Caco-2 (cell line): ENCODE measurements around the gene NPHS2. TPM values are rescaled to one million over a fixed set of nuclear protein-coding genes. Genes with fewer than 3 reads are reported as not detected.

Experiments used
- BruUV-seq: library from RNA; stranded (reverse); fragments of 400-500 nt; replicated peaks from 2 replicates; lab custom pipeline; 2021; lab: Mats Ljungman, UMichigan
- CTCF ChIA-PET: fragments of 300-600 bp; sonication (Branson Sonifier 250); formaldehyde crosslinking; loops from one replicate; lab custom pipeline; 2022; ENCODE audit warnings: antibody characterized with exemption; lab: Charles Lee
- POLR2A ChIA-PET: fragments of 300-600 bp; sonication (Branson Sonifier 250); formaldehyde crosslinking; loops from one replicate; lab custom pipeline; 2022; ENCODE audit warnings: antibody characterized with exemption; lab: Charles Lee
- DNase-seq, 2 experiments: peaks; one replicate each; pipeline versions ENCODE4 v3.0.0 to v3.0.0-alpha.2; 2020 to 2022
- H3K27me3 ChIP-seq: replicated peaks from 2 replicates; pipeline ENCODE4 v1.6.0; 2011; ENCODE audit warnings: low read length; ENCODE audit not compliant: control insufficient read depth, insufficient read depth
- H3K36me3 ChIP-seq: 2 replicates; pipeline ENCODE4 v1.5.1; 2011; ENCODE audit warnings: low read length; ENCODE audit not compliant: control insufficient read depth, insufficient read depth
- H3K4me1 ChIP-seq: fragments of 250-450 bp; sonication (Bioruptor Pico); 2 replicates; pipeline ENCODE4 v1.5.1; 2020; ENCODE audit warnings: mild to moderate bottlenecking
- H3K4me3 ChIP-seq: 2 replicates; pipeline ENCODE4 v1.5.1; 2011; ENCODE audit warnings: low read depth, mild to moderate bottlenecking, control low read depth, low read length
- H3K9me3 ChIP-seq: fragments of 250-450 bp; sonication (Bioruptor Pico); 2 replicates; pipeline ENCODE4 v1.5.1; 2020; ENCODE audit warnings: mild to moderate bottlenecking, moderate library complexity
- H3K27ac Mint-ChIP-seq: one replicate; pipeline ENCODE4 v1.8.0; 2022; ENCODE audit warnings: mixed read lengths; ENCODE audit not compliant: unreplicated experiment
- H3K27me3 Mint-ChIP-seq: one replicate; pipeline ENCODE4 v1.8.0; 2022; ENCODE audit warnings: mixed read lengths; ENCODE audit not compliant: insufficient read depth, unreplicated experiment
- H3K36me3 Mint-ChIP-seq: one replicate; pipeline ENCODE4 v1.8.0; 2022; ENCODE audit warnings: mild to moderate bottlenecking, mixed read lengths; ENCODE audit not compliant: insufficient read depth, unreplicated experiment
- H3K4me1 Mint-ChIP-seq: one replicate; pipeline ENCODE4 v1.8.0; 2022; ENCODE audit warnings: low read depth, mixed read lengths; ENCODE audit not compliant: unreplicated experiment
- H3K4me3 Mint-ChIP-seq: one replicate; pipeline ENCODE4 v1.8.0; 2022; ENCODE audit warnings: mild to moderate bottlenecking, moderate library complexity, mixed read lengths; ENCODE audit not compliant: unreplicated experiment
- H3K9me3 Mint-ChIP-seq: one replicate; pipeline ENCODE4 v1.8.0; 2022; ENCODE audit warnings: mixed read lengths; ENCODE audit not compliant: unreplicated experiment
- CTCF ChIP-seq, 2 experiments: fragments of 200-600 bp in 1 of 2; IDR thresholded peaks; 1 replicate in 1 of 2; 2 replicates in 1 of 2; pipeline versions ENCODE4 v1.5.1 to v1.8.0; 2011 to 2022; ENCODE audit warnings: antibody characterized with exemption in 1 of 2, control low read depth in 1 of 2, inconsistent platforms in 1 of 2, low read depth in 1 of 2, low read length in 1 of 2, mild to moderate bottlenecking in 1 of 2, moderate library complexity in 1 of 2; ENCODE audit not compliant: insufficient read depth in 1 of 2, severe bottlenecking in 1 of 2, unreplicated experiment in 1 of 2
- intact Hi-C: fragments of 100-400 bp; cut with micrococcal nuclease; formaldehyde crosslinking; loops from one replicate; pipeline ENCODE4 v1.10.0; 2022; ENCODE audit not compliant: unreplicated experiment
- total RNA-seq: library from RNA; stranded (reverse); gene quantifications from 2 replicates; pipeline ENCODE4 v1.2.3, GENCODE V29; 2022

The NPHS2 gene
- total RNA-seq, 1 experiment from 2014 or later = not detected

- intact Hi-C loops = no loop called here
- ChIA-PET CTCF (no interaction called here), POLR2A (no interaction called here)
- H3K36me3 Mint-ChIP-seq = no peaks in the 10 kb centered on the region
- Histone ChIP-seq H3K36me3 (no peaks in the 10 kb centered on the region), H3K4me1 (peaks cover 7% of the 10 kb centered on the region; the same call in 1 of the 2 replicates), H3K4me3 (no peak overlapping the region), H3K9me3 (no peaks in the 10 kb centered on the region), H3K27me3 (no peaks in the 10 kb centered on the region)
- H3K27ac Mint-ChIP-seq = no peak overlapping the region
- no peaks in the 10 kb centered on the region for H3K9me3 Mint-ChIP-seq
- no peak for DNase-seq
- TF ChIP-seq CTCF (IDR thresholded peaks at IDR 0.05; ENCODE audit: insufficient read depth in 1 of 2, low read depth in 1 of 2, low read length in 1 of 2, severe bottlenecking in 1 of 2, unreplicated experiment in 1 of 2) = no peak
- H3K4me3 Mint-ChIP-seq = no peak overlapping the region
- no TSS peak for BruUV-seq
- no peaks in the 10 kb centered on the region for H3K4me1 Mint-ChIP-seq
- H3K27me3 Mint-ChIP-seq = peaks cover 5% of the 10 kb centered on the region
Observed at GRCh38 chr1:179545321-179545720, 30.4 kb downstream of the NPHS2 start.

GRCh38 chr1:179541774-179542173 lies 34.0 kb downstream of the NPHS2 start:
- ChIA-PET CTCF (no interaction called here), POLR2A (no interaction called here)
- no TSS peak for BruUV-seq

GRCh38 chr1:179530352-179530751 lies 45.4 kb downstream of the NPHS2 start:
- Histone ChIP-seq H3K27me3 (no peaks in the 10 kb centered on the region), H3K4me3 (no peak overlapping the region), H3K36me3 (no peaks in the 10 kb centered on the region), H3K4me1 (no peaks in the 10 kb centered on the region), H3K9me3 (no peaks in the 10 kb centered on the region)
- no peak overlapping the region for H3K4me3 Mint-ChIP-seq
- no peak for TF ChIP-seq CTCF (IDR thresholded peaks at IDR 0.05; ENCODE audit: insufficient read depth in 1 of 2, low read depth in 1 of 2, low read length in 1 of 2, severe bottlenecking in 1 of 2, unreplicated experiment in 1 of 2)
- intact Hi-C loops = no loop called here
- ChIA-PET CTCF (no interaction called here), POLR2A (no interaction called here)
- DNase-seq = no peak
- H3K27me3 Mint-ChIP-seq = peaks cover 9% of the 10 kb centered on the region
- no peak overlapping the region for H3K27ac Mint-ChIP-seq
- H3K36me3 Mint-ChIP-seq = no peaks in the 10 kb centered on the region
- no peaks in the 10 kb centered on the region for H3K4me1 Mint-ChIP-seq
- no peaks in the 10 kb centered on the region for H3K9me3 Mint-ChIP-seq
- BruUV-seq = no TSS peak

More at GRCh38 chr1:179541774-179542173, 34.0 kb downstream of the NPHS2 start:
- H3K9me3 ChIP-seq = no peaks in the 10 kb centered on the region
- intact Hi-C loops = no loop called here
- DNase-seq = no peak
- H3K27ac Mint-ChIP-seq = no peak overlapping the region
- H3K4me1 ChIP-seq = no peaks in the 10 kb centered on the region
- H3K36me3 Mint-ChIP-seq = no peaks in the 10 kb centered on the region
- no peak overlapping the region for H3K4me3 Mint-ChIP-seq
- peaks cover 20% of the 10 kb centered on the region for H3K27me3 Mint-ChIP-seq
- peaks cover 26% of the 10 kb centered on the region for H3K9me3 Mint-ChIP-seq
- no peaks in the 10 kb centered on the region for H3K4me1 Mint-ChIP-seq
- TF ChIP-seq CTCF (IDR thresholded peaks at IDR 0.05; ENCODE audit: insufficient read depth in 1 of 2, low read depth in 1 of 2, low read length in 1 of 2, severe bottlenecking in 1 of 2, unreplicated experiment in 1 of 2) = no peak
- no peaks in the 10 kb centered on the region for H3K36me3 ChIP-seq
- H3K4me3 ChIP-seq = no peak overlapping the region
- no peaks in the 10 kb centered on the region for H3K27me3 ChIP-seq
